ENCODE measurements around the gene CCDC92.

DNA sequence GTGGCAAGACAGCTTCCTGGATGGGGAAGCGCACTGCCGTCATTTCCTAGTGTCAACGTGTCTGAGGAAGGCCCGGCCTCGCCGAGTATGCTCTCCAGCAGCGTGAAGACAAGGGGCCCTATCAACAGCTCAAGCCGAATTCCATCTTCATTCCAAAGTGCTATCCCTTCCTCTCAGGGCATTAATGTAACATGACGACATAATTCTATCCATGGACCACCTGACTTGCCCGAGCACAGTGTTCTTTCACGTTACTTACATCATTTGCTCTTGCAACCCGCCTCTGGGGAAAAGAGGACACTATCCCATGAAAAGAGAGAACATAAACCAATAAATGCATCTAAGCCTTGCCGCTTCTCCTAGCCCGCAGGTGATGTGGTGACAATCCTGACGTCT, 22.9 kb downstream of the CCDC92 start:
- TF ChIP-seq POLR2A (IDR thresholded peaks at IDR 0.05), result no peak
- TF ChIP-seq, protein P1, sequence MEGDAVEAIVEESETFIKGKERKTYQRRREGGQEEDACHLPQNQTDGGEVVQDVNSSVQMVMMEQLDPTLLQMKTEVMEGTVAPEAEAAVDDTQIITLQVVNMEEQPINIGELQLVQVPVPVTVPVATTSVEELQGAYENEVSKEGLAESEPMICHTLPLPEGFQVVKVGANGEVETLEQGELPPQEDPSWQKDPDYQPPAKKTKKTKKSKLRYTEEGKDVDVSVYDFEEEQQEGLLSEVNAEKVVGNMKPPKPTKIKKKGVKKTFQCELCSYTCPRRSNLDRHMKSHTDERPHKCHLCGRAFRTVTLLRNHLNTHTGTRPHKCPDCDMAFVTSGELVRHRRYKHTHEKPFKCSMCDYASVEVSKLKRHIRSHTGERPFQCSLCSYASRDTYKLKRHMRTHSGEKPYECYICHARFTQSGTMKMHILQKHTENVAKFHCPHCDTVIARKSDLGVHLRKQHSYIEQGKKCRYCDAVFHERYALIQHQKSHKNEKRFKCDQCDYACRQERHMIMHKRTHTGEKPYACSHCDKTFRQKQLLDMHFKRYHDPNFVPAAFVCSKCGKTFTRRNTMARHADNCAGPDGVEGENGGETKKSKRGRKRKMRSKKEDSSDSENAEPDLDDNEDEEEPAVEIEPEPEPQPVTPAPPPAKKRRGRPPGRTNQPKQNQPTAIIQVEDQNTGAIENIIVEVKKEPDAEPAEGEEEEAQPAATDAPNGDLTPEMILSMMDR (IDR thresholded peaks at IDR 0.05), result no peak

Measured in uterus (tissue), 2 donors.